Measurements from ENCODE around the gene ZDHHC6.
"Not testable (repeated sequence)": the region's sequence is repeated elsewhere in the genome, so short reads cannot be mapped to it uniquely, and the experiment has no call there.

Gene ZDHHC6

DNA sequence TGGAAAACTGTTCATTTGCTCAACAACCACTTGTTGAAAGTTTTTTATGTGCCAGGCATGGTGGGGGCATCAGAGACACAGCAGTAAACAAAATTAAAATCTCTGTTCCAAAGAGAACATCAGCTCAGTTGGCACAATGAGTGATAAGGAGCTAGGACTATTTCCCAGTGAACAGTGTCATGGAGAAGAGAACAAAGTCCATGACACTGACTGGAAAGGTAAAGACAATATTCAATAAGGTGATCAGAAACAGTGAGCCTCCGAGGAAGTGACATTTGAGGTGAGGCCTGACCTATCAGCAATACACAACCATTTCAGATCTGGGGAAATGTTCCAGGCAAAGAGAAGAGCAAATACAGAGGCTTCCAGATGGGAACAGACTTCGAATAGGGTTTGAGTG is 58.2 kb downstream of the ZDHHC6 start:
- DNase-seq, result no peak

GRCh38 chr10:112388056-112388455 is 58.7 kb downstream of the ZDHHC6 start:
- not testable (repeated sequence) for DNase-seq

GRCh38 chr10:112385201-112385600 is 61.5 kb downstream of the ZDHHC6 start:
- DNase-seq, result no peak

- DNase-seq, result no peak
These were observed 62.6 kb downstream of the ZDHHC6 start for GRCh38 chr10:112384141-112384540.

GRCh38 chr10:112383325-112383724 is 63.4 kb downstream of the ZDHHC6 start:
- DNase-seq, result no peak

DNA sequence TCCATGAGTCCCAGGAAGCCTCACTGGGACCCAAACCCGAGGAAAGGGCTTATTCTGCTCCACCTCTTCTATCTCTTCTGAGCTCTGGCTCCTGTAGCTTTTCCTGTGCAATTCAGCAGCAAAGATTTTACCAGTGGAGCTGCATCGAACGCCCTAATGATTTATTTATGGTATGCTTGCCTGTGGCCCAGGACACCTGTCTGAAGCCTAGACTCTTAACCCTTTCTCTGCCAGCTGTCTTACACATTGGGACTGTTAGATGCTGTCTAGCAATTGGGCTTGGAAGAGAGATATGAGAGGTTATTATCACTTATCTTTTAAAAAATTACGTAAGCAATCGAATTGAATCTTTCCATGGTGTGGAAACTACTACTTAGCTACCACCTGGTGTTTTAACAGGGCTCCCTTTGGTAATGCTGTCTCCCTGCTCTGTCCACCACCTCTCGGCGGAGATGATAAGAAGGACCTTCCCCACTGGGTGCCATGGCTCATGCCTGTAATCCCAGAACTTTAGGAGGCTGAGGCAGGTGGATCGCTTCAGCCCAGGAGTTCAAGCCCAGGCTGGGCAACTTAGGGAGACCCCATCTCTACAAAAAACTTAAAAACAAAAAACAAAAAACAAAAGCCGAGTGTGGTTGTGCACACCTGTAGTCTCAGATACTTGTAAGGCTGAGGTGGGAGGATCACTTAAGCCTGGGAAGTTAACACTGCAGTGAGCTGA is 64.0 kb downstream of the ZDHHC6 start:
- no peak for DNase-seq
